Posterior vena cava (tissue), 2 donors: ENCODE data around the gene NUDT8. TPM values are rescaled to one million over a fixed set of nuclear protein-coding genes. Genes with fewer than 3 reads are reported as not detected.
"Not testable (repeated sequence)": the region's sequence is repeated elsewhere in the genome, so short reads cannot be mapped to it uniquely, and the experiment has no call there.

ENCODE experiments used
- DNase-seq: peaks from one replicate; pipeline ENCODE4 v3.0.0-alpha.2; 2020; ENCODE audit warnings: low spot score
- intact Hi-C, 2 donors: fragments of 100-400 bp; cut with DNase I; formaldehyde crosslinking; loops; one replicate each; pipeline versions ENCODE4 v1.14.1 to v1.14.2; 2022 to 2023
- total RNA-seq, 2 donors: library from RNA; stranded (reverse); fragmentation: NEBNext Ultra II Directional; extraction: Animal tissue kit (Norgen Biotek cat#: 25700); gene quantifications; one replicate each; pipeline ENCODE4 v1.2.1, GENCODE V29; 2021
- donor health status: DM: yes; HTN: yes; CAD: no.
- donor health status: DM: yes; HTN: yes; CAD: no.

The NUDT8 gene
- total RNA-seq, 2 donors from 2014 or later, result 4.6 to 5.7 TPM

GRCh38 chr11:67662835-67663531 lies 33.2 kb upstream of the NUDT8 start:
- intact Hi-C loops, result no loop called here
- DNase-seq, result peak; percentile 79

- DNase-seq, result peak; percentile 14
- intact Hi-C loops, result no loop called here
These were observed 32.6 kb upstream of the NUDT8 start for GRCh38 chr11:67662142-67662834.

- intact Hi-C loops, result not testable (repeated sequence)
- DNase-seq, result peak; percentile 16
These were observed 31.0 kb upstream of the NUDT8 start for GRCh38 chr11:67660752-67661151.

GRCh38 chr11:67659651-67660165 lies 30.0 kb upstream of the NUDT8 start:
- intact Hi-C loops, result loop anchor here in 1 of 2 donors (5.0 kb wide), 1 partner anchor 133 kb away; no protein-coding TSS in a partner anchor

GRCh38 chr11:67657300-67657699 lies 27.6 kb upstream of the NUDT8 start:
- intact Hi-C loops, result loop anchor here in 1 of 2 donors (5.0 kb wide), 1 partner anchor 135 kb away; no protein-coding TSS in a partner anchor
- DNase-seq, result no peak

More at GRCh38 chr11:67659651-67660165, 30.0 kb upstream of the NUDT8 start:
- not testable (repeated sequence) for DNase-seq

- intact Hi-C loops, result loop anchor here in 1 of 2 donors (5.0 kb wide), 1 partner anchor 136 kb away; no protein-coding TSS in a partner anchor
These were observed 26.7 kb upstream of the NUDT8 start for GRCh38 chr11:67656278-67656922.

GRCh38 chr11:67654225-67654624 lies 24.5 kb upstream of the NUDT8 start:
- intact Hi-C loops, result no loop called here
- DNase-seq, result peak; percentile 32

More at GRCh38 chr11:67656278-67656922, 26.7 kb upstream of the NUDT8 start:
- DNase-seq, result no peak

- DNase-seq, result peak; percentile 46
- intact Hi-C loops, result no loop called here
These were observed 23.5 kb upstream of the NUDT8 start for GRCh38 chr11:67652965-67653845.

GRCh38 chr11:67651976-67652781 lies 22.4 kb upstream of the NUDT8 start:
- intact Hi-C loops, result no loop called here

GRCh38 chr11:67649634-67650510 lies 20.1 kb upstream of the NUDT8 start:
- intact Hi-C loops, result no loop called here
- peak; percentile 69 for DNase-seq

More at GRCh38 chr11:67651976-67652781, 22.4 kb upstream of the NUDT8 start:
- DNase-seq, result no peak

- intact Hi-C loops, result no loop called here
These were observed 19.3 kb upstream of the NUDT8 start for GRCh38 chr11:67648796-67649613.

GRCh38 chr11:67648140-67648795 lies 18.5 kb upstream of the NUDT8 start:
- DNase-seq, result peak; percentile 41
- intact Hi-C loops, result no loop called here

More at GRCh38 chr11:67648796-67649613, 19.3 kb upstream of the NUDT8 start:
- peak; percentile 64 for DNase-seq

GRCh38 chr11:67647471-67647870 lies 17.7 kb upstream of the NUDT8 start:
- peak; percentile 52 for DNase-seq
- intact Hi-C loops, result no loop called here

- intact Hi-C loops, result no loop called here
These were observed 17.0 kb upstream of the NUDT8 start for GRCh38 chr11:67646535-67647336.

More at GRCh38 chr11:67646535-67647336, 17.0 kb upstream of the NUDT8 start:
- no peak for DNase-seq
